ENCODE data around the gene ENTREP1. TPM values are rescaled to one million over a fixed set of nuclear protein-coding genes. Genes with fewer than 3 reads are reported as not detected.

The ENTREP1 gene
- total RNA-seq, 2 experiments from 2014 or later, result 0.08 to 0.14 TPM

DNA sequence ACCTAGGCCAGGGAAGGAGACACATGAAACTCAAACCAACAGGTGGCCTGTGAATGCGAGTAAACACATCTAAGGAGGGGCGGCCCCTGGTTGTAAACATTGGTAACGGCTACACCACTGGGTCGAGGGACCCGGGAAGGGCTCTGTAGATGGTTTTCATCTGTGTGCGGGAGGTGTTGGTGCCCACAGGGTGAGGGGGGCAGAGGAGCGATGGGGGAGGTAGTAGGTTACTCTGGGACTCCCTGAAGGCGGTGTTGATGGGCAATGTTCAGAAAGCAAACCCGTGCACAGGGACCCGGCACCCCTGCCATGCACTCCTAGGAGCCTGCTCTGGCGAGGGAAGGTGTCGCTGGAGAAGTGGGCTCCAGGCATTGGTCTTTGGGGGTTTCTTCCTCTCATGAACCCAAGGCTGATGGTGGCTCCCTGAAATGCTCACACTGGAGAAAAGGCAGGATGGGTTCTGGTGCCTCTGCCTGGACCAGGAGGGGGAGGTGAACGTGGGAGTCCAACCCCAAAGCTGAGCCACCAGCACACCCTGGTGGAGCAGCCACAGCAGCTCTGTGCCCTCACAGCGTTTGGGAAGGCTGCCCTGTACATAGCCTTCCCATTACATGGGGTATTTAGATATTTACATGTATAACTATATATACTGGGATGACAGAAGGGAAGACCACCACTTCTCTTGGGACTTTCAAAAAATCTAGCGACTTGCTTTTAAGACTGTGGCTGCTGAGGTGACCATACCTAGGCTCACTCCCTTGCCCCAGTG is 103.2 kb downstream of the ENTREP1 start:
- H3K4me3 Mint-ChIP-seq, result no peak overlapping the region
- no peaks in the 10 kb centered on the region for H3K9me3 Mint-ChIP-seq
- H3K4me1 Mint-ChIP-seq (ENCODE audit: low read depth), result no peaks in the 10 kb centered on the region
- Histone ChIP-seq H3K4me3 (ENCODE audit: low read length) (no peak overlapping the region), H3K27ac (ENCODE audit: low read depth in 1 of 2, low read length in 2 of 2) (no peak overlapping the region), H3K4me1 (ENCODE audit: insufficient read depth, low read length) (no peaks in the 10 kb centered on the region), H3K36me3 (ENCODE audit: insufficient read depth, low read length) (no peaks in the 10 kb centered on the region), H3K27me3 (ENCODE audit: control insufficient read depth in 1 of 2, insufficient read depth in 2 of 2, low read length in 2 of 2) (no peaks in the 10 kb centered on the region), H3K9me3 (ENCODE audit: control insufficient read depth in 1 of 2, insufficient read depth in 1 of 2, low read length in 2 of 2) (no peaks in the 10 kb centered on the region)
- ATAC-seq (ENCODE audit: poor library complexity), result no peak
- CTCF ChIA-PET, result no interaction called here
- H3K27ac Mint-ChIP-seq, result no peak overlapping the region
- intact Hi-C loops (cut with DNase I, micrococcal nuclease), result no loop called here
- H3K36me3 Mint-ChIP-seq (ENCODE audit: low read depth), result no peaks in the 10 kb centered on the region
- POLR2A ChIA-PET, result no interaction called here
- no peaks in the 10 kb centered on the region for H3K27me3 Mint-ChIP-seq
- no peak for DNase-seq
- TF ChIP-seq, protein P1, sequence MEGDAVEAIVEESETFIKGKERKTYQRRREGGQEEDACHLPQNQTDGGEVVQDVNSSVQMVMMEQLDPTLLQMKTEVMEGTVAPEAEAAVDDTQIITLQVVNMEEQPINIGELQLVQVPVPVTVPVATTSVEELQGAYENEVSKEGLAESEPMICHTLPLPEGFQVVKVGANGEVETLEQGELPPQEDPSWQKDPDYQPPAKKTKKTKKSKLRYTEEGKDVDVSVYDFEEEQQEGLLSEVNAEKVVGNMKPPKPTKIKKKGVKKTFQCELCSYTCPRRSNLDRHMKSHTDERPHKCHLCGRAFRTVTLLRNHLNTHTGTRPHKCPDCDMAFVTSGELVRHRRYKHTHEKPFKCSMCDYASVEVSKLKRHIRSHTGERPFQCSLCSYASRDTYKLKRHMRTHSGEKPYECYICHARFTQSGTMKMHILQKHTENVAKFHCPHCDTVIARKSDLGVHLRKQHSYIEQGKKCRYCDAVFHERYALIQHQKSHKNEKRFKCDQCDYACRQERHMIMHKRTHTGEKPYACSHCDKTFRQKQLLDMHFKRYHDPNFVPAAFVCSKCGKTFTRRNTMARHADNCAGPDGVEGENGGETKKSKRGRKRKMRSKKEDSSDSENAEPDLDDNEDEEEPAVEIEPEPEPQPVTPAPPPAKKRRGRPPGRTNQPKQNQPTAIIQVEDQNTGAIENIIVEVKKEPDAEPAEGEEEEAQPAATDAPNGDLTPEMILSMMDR (IDR thresholded peaks at IDR 0.05), result no peak

- H3K27me3 Mint-ChIP-seq, result no peaks in the 10 kb centered on the region
- Histone ChIP-seq H3K27me3 (ENCODE audit: control insufficient read depth in 1 of 2, insufficient read depth in 2 of 2, low read length in 2 of 2) (no peaks in the 10 kb centered on the region), H3K36me3 (ENCODE audit: insufficient read depth, low read length) (no peaks in the 10 kb centered on the region), H3K4me3 (ENCODE audit: low read length) (no peak overlapping the region), H3K4me1 (ENCODE audit: insufficient read depth, low read length) (no peaks in the 10 kb centered on the region), H3K27ac (ENCODE audit: low read depth in 1 of 2, low read length in 2 of 2) (no peak overlapping the region), H3K9me3 (ENCODE audit: control insufficient read depth in 1 of 2, insufficient read depth in 1 of 2, low read length in 2 of 2) (no peaks in the 10 kb centered on the region)
- H3K27ac Mint-ChIP-seq, result no peak overlapping the region
- DNase-seq (no peak), ATAC-seq (ENCODE audit: poor library complexity) (no peak)
- H3K4me3 Mint-ChIP-seq, result no peak overlapping the region
- no peaks in the 10 kb centered on the region for H3K4me1 Mint-ChIP-seq (ENCODE audit: low read depth)
- intact Hi-C loops (cut with DNase I, micrococcal nuclease), result no loop called here
- POLR2A ChIA-PET, result no interaction called here
- no peaks in the 10 kb centered on the region for H3K36me3 Mint-ChIP-seq (ENCODE audit: low read depth)
- CTCF ChIA-PET, result no interaction called here
- TF ChIP-seq, protein P1 (IDR thresholded peaks at IDR 0.05), result no peak
- H3K9me3 Mint-ChIP-seq, result no peaks in the 10 kb centered on the region
Observed at GRCh38 chr9:69429281-69429680, 104.3 kb downstream of the ENTREP1 start.

DNA sequence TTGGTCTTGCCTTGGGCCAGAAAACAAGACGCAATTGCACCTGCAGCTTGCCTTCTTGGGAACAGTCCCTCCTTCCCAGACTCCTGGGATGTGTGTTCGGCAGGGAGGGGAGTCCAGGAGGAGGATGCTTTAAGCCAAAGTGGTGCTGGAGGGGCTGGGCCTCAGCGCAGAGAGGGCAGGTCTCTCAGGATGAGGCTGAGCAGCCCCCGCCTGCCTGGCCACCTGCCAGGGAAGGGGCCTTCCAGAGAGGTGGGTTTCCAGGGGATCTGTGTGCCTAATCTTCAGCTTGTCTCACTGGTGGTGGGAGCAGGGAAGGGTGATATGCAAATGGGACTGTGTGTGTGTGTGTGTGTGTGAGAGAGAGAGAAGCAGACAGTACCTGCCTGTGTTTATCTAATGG is 105.2 kb downstream of the ENTREP1 start:
- no peaks in the 10 kb centered on the region for H3K36me3 Mint-ChIP-seq (ENCODE audit: low read depth)
- ATAC-seq (ENCODE audit: poor library complexity) (no peak), DNase-seq (no peak)
- no peaks in the 10 kb centered on the region for H3K9me3 Mint-ChIP-seq
- no peak overlapping the region for H3K27ac Mint-ChIP-seq
- no peaks in the 10 kb centered on the region for H3K4me1 Mint-ChIP-seq (ENCODE audit: low read depth)
- H3K4me3 Mint-ChIP-seq, result no peak overlapping the region
- no peak overlapping the region for H3K27ac ChIP-seq (ENCODE audit: low read depth in 1 of 2, low read length in 2 of 2)
- H3K9me3 ChIP-seq (ENCODE audit: control insufficient read depth in 1 of 2, insufficient read depth in 1 of 2, low read length in 2 of 2), result no peaks in the 10 kb centered on the region
- no peaks in the 10 kb centered on the region for H3K36me3 ChIP-seq (ENCODE audit: insufficient read depth, low read length)
- H3K27me3 Mint-ChIP-seq, result no peaks in the 10 kb centered on the region
- H3K27me3 ChIP-seq (ENCODE audit: control insufficient read depth in 1 of 2, insufficient read depth in 2 of 2, low read length in 2 of 2), result no peaks in the 10 kb centered on the region
- TF ChIP-seq, protein P1 (IDR thresholded peaks at IDR 0.05), result no peak
- intact Hi-C loops (cut with DNase I, micrococcal nuclease), result no loop called here
- H3K4me1 ChIP-seq (ENCODE audit: insufficient read depth, low read length), result no peaks in the 10 kb centered on the region
- no peak overlapping the region for H3K4me3 ChIP-seq (ENCODE audit: low read length)
- ChIA-PET CTCF (no interaction called here), POLR2A (no interaction called here)

Measured in CD4-positive, alpha-beta T cell (primary cell).